Mesenchymal stem cell (in vitro differentiated cells and primary cell): ENCODE results near the gene CASKIN1.

Source experiments
- DNase-seq: peaks from one replicate; pipeline ENCODE4 v3.0.0-alpha.2; 2013
- H2AFZ ChIP-seq: one replicate; pipeline ENCODE4 v1.6.1; 2013; ENCODE audit warnings: low read depth, mild to moderate bottlenecking, control low read depth, inconsistent platforms, low read length, moderate library complexity
- H2AK5ac ChIP-seq: 2 replicates; pipeline ENCODE4 v1.6.1; 2013; ENCODE audit warnings: low read length, moderate library complexity, mild to moderate bottlenecking, inconsistent platforms; ENCODE audit not compliant: severe bottlenecking
- H2BK120ac ChIP-seq: one replicate; pipeline ENCODE4 v1.6.1; 2013; ENCODE audit warnings: low read depth, mild to moderate bottlenecking, inconsistent platforms, low read length, moderate library complexity
- H2BK12ac ChIP-seq, 2 experiments: one replicate each; pipeline ENCODE4 v1.6.1; 2013; ENCODE audit warnings: inconsistent platforms in 2 of 2, low read length in 2 of 2, mild to moderate bottlenecking in 2 of 2, moderate library complexity in 2 of 2, control low read depth in 1 of 2
- H2BK15ac ChIP-seq: one replicate; pipeline ENCODE4 v1.6.1; 2013; ENCODE audit warnings: mild to moderate bottlenecking, low read depth, inconsistent platforms; ENCODE audit not compliant: poor library complexity, severe bottlenecking
- H2BK5ac ChIP-seq: 2 replicates; pipeline ENCODE4 v1.6.1; 2013; ENCODE audit warnings: low read depth, mild to moderate bottlenecking, low read length, control low read depth, inconsistent platforms; ENCODE audit not compliant: poor library complexity, severe bottlenecking
- H3K14ac ChIP-seq, 2 experiments: one replicate each; pipeline ENCODE4 v1.6.1; 2013; ENCODE audit warnings: inconsistent platforms in 2 of 2, low read length in 2 of 2, control low read depth in 1 of 2, mild to moderate bottlenecking in 1 of 2, moderate library complexity in 1 of 2
- H3K18ac ChIP-seq, 2 experiments: one replicate each; pipeline ENCODE4 v1.6.1; 2013; ENCODE audit warnings: inconsistent platforms in 2 of 2, low read length in 2 of 2, control low read depth in 1 of 2, low read depth in 1 of 2, mild to moderate bottlenecking in 1 of 2
- H3K23ac ChIP-seq, 2 experiments: one replicate each; pipeline ENCODE4 v1.6.1; 2013; ENCODE audit warnings: inconsistent platforms in 2 of 2, low read length in 2 of 2, mild to moderate bottlenecking in 2 of 2, moderate library complexity in 2 of 2, control low read depth in 1 of 2
- H3K27ac ChIP-seq: 2 replicates; pipeline ENCODE4 v1.5.1; 2013; ENCODE audit warnings: mild to moderate bottlenecking, moderate library complexity, low read length, control low read depth, inconsistent platforms; ENCODE audit not compliant: poor library complexity, severe bottlenecking
- H3K27me3 ChIP-seq, 2 experiments: 2 replicates each; pipeline versions ENCODE4 v1.6.1 to v1.7.0; 2013; ENCODE audit warnings: low read length in 2 of 2, mild to moderate bottlenecking in 2 of 2, moderate library complexity in 2 of 2, control low read depth in 1 of 2, inconsistent platforms in 1 of 2; ENCODE audit not compliant: control insufficient read depth in 1 of 2, insufficient read depth in 1 of 2
- H3K36me3 ChIP-seq, 2 experiments: 2 replicates each; pipeline versions ENCODE4 v1.6.1 to v1.7.0; 2013; ENCODE audit warnings: low read length in 2 of 2, control low read depth in 1 of 2, inconsistent platforms in 1 of 2, low read depth in 1 of 2, mild to moderate bottlenecking in 1 of 2; ENCODE audit not compliant: insufficient read depth in 2 of 2, control insufficient read depth in 1 of 2
- H3K4ac ChIP-seq, 2 experiments: one replicate each; pipeline ENCODE4 v1.6.1; 2013; ENCODE audit warnings: inconsistent platforms in 2 of 2, low read length in 2 of 2, mild to moderate bottlenecking in 2 of 2, moderate library complexity in 2 of 2, control low read depth in 1 of 2, low read depth in 1 of 2
- H3K4me1 ChIP-seq: 2 replicates; pipeline ENCODE4 v1.6.1; 2013; ENCODE audit warnings: low read depth, low read length, control low read depth; ENCODE audit not compliant: control insufficient read depth, insufficient read depth
- H3K4me2 ChIP-seq: 2 replicates; pipeline ENCODE4 v1.6.1; 2013; ENCODE audit warnings: low read length, mild to moderate bottlenecking, inconsistent platforms; ENCODE audit not compliant: poor library complexity, severe bottlenecking
- H3K4me3 ChIP-seq, 2 experiments: 2 replicates each; pipeline versions ENCODE4 v1.5.1 to v1.7.0; 2013; ENCODE audit warnings: low read length in 2 of 2, mild to moderate bottlenecking in 2 of 2, control low read depth in 1 of 2, low read depth in 1 of 2; ENCODE audit not compliant: insufficient read depth in 1 of 2
- H3K79me1 ChIP-seq: replicated peaks from 2 replicates; pipeline ENCODE4 v1.6.1; 2013; ENCODE audit warnings: mild to moderate bottlenecking, control low read depth, low read length, inconsistent platforms; ENCODE audit not compliant: poor library complexity, severe bottlenecking
- H3K9ac ChIP-seq: 2 replicates; pipeline ENCODE4 v1.7.0; 2013; ENCODE audit warnings: mild to moderate bottlenecking, low read length, moderate library complexity
- H3K9me3 ChIP-seq: 2 replicates; pipeline ENCODE4 v1.7.0; 2013; ENCODE audit warnings: mild to moderate bottlenecking, low read length; ENCODE audit not compliant: control insufficient read depth
- H4K8ac ChIP-seq: one replicate; pipeline ENCODE4 v1.6.1; 2013; ENCODE audit warnings: inconsistent platforms, mild to moderate bottlenecking, low read length, moderate library complexity
- H4K91ac ChIP-seq: one replicate; pipeline ENCODE4 v1.6.1; 2013; ENCODE audit warnings: mild to moderate bottlenecking, low read length, inconsistent platforms
- WGBS: methylation state at CpG from one replicate; pipeline ENCODE4 v1.1.7; 2013; ENCODE audit warnings: mixed read lengths; 5-methylcytosine and 5-hydroxymethylcytosine counted together

Gene CASKIN1

GRCh38 chr16:2238838-2239675 is 42.7 kb upstream of the CASKIN1 start:
- Histone ChIP-seq H2BK12ac (no peak overlapping the region), H3K4me3 (no peak overlapping the region), H3K14ac (no peak overlapping the region), H4K8ac (no peak overlapping the region), H3K9me3 (no peaks in the 10 kb centered on the region), H3K4me1 (peaks cover 20% of the 10 kb centered on the region), H3K79me1 (peaks cover 7% of the 10 kb centered on the region), H3K27me3 (peaks cover 3 to 18% of the 10 kb centered on the region in 2 experiments), H3K23ac (no peak overlapping the region), H2AK5ac (no peak overlapping the region), H3K9ac (no peak overlapping the region), H3K4me2 (no peak overlapping the region), H2BK5ac (no peak overlapping the region), H3K4ac (no peak overlapping the region), H3K36me3 (peaks cover 42 to 72% of the 10 kb centered on the region in 2 experiments), H2BK15ac (no peak overlapping the region), H2BK120ac (no peak overlapping the region), H3K27ac (no peak overlapping the region), H4K91ac (no peak overlapping the region), H3K18ac (no peak overlapping the region), H2AFZ (no peak overlapping the region)
- no peak for DNase-seq
- 81% methylated on average over 15 of the region's 15 CpGs for WGBS

DNA sequence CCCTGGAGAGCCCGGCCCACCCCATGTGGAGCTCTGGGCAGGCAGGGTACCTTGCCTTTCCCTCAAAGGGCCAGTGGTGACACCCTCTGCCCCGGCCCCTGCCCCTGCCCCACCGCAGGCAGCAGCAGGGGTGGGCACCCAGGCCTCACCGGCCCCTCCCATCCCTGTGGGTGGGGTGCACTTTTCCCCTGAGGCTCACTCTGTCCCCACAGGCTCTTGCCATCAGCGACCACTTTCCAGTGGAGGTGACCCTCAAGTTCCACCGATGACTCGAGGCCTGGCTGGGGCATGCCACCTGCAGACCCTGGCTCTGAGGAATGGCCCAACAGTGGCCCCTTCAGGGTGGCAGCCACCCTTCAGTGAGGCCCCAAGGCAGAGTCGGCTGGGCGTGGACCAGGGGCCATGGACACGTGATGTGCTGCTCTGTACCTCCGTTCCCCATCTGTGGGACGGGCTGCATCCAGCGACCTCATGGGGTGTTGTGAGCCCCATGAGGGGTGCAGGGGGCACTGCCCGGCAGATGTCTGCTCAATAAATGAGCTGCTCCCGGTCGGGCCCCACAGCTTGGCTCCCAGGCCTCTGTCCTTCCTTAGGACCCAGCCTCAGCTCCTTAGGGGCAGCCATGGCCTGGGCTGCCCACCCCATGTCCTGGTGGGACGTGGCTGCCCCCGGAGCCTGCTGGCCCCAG is 41.9 kb upstream of the CASKIN1 start:
- no peak overlapping the region for H2BK5ac ChIP-seq
- no peak overlapping the region for H3K27ac ChIP-seq
- no peak for DNase-seq
- H3K18ac ChIP-seq: no peak overlapping the region
- no peak overlapping the region for H2BK15ac ChIP-seq
- H3K4me3 ChIP-seq: no peak overlapping the region
- 74% methylated on average over 18 of the region's 18 CpGs for WGBS
- H3K4ac ChIP-seq: no peak overlapping the region
- peak overlapping the region in 1 of 2 experiments; percentile 23 for H2BK12ac ChIP-seq
- H2AK5ac ChIP-seq: no peak overlapping the region
- peaks cover 42 to 72% of the 10 kb centered on the region in 2 experiments for H3K36me3 ChIP-seq
- H4K91ac ChIP-seq: no peak overlapping the region
- no peak overlapping the region for H2AFZ ChIP-seq
- peaks cover 20% of the 10 kb centered on the region for H3K4me1 ChIP-seq
- peaks cover 3 to 18% of the 10 kb centered on the region in 2 experiments for H3K27me3 ChIP-seq
- no peak overlapping the region for H3K9ac ChIP-seq
- peak overlapping the region; percentile 19 for H4K8ac ChIP-seq
- H3K4me2 ChIP-seq: no peak overlapping the region
- H3K9me3 ChIP-seq: no peaks in the 10 kb centered on the region
- H3K23ac ChIP-seq: no peak overlapping the region
- no peak overlapping the region for H2BK120ac ChIP-seq
- peak overlapping the region in 1 of 2 experiments; percentile 18 for H3K14ac ChIP-seq
- peaks cover 5% of the 10 kb centered on the region for H3K79me1 ChIP-seq

DNA sequence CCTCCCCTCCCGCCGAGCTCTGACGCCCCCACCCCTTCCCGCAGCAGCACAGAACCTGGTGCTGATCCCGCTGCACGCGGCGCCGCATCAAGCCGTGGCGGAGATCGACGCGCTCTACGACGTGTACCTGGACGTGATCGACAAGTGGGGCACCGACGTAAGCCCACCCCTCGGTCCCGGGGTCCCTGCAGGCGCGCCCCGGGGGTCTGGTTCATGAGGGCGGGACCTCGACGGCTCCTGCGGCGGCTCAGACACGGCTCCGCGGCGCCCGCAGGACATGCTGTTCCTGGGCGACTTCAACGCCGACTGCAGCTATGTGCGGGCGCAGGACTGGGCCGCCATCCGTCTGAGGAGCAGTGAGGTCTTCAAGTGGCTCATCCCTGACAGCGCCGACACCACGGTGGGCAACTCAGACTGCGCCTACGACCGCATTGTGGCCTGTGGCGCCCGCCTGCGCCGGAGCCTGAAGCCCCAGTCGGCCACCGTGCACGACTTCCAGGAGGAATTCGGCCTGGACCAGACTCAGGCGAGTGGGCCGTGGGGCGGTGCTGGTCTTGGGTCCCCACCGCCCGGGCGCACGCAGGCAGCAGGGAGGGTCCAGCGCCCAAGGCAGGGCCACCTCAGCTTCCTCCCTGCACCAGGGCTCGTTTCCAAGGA is 41.2 kb upstream of the CASKIN1 start:
- no peak overlapping the region for H3K14ac ChIP-seq
- H3K27me3 ChIP-seq: peaks cover 3 to 18% of the 10 kb centered on the region in 2 experiments
- H3K4ac ChIP-seq: no peak overlapping the region
- no peak overlapping the region for H2BK15ac ChIP-seq
- no peak overlapping the region for H3K23ac ChIP-seq
- no peak overlapping the region for H2AFZ ChIP-seq
- H2BK5ac ChIP-seq: no peak overlapping the region
- H3K9ac ChIP-seq: no peak overlapping the region
- H3K36me3 ChIP-seq: peaks cover 42 to 72% of the 10 kb centered on the region in 2 experiments
- peak overlapping the region; percentile 6 for H4K91ac ChIP-seq
- no peak overlapping the region for H2BK120ac ChIP-seq
- H3K4me2 ChIP-seq: no peak overlapping the region
- H2AK5ac ChIP-seq: no peak overlapping the region
- 23% methylated on average over 65 of the region's 65 CpGs for WGBS
- H3K4me1 ChIP-seq: peaks cover 20% of the 10 kb centered on the region
- no peak overlapping the region for H3K4me3 ChIP-seq
- no peak overlapping the region for H4K8ac ChIP-seq
- DNase-seq: no peak
- no peak overlapping the region for H2BK12ac ChIP-seq
- H3K79me1 ChIP-seq: peaks cover 10% of the 10 kb centered on the region
- peak overlapping the region in 1 of 2 experiments; percentile 11 for H3K18ac ChIP-seq
- H3K27ac ChIP-seq: no peak overlapping the region
- no peaks in the 10 kb centered on the region for H3K9me3 ChIP-seq

GRCh38 chr16:2237102-2237482 is 40.7 kb upstream of the CASKIN1 start:
- no peak overlapping the region for H3K27ac ChIP-seq
- no peak overlapping the region for H3K9ac ChIP-seq
- H3K4ac ChIP-seq: no peak overlapping the region
- H2BK5ac ChIP-seq: no peak overlapping the region
- 10% methylated on average over 40 of the region's 40 CpGs for WGBS
- H4K91ac ChIP-seq: no peak overlapping the region
- peaks cover 10% of the 10 kb centered on the region for H3K79me1 ChIP-seq
- no peaks in the 10 kb centered on the region for H3K9me3 ChIP-seq
- peak overlapping the region; percentile 37 for H3K4me2 ChIP-seq
- peak overlapping the region; percentile 52 for H2BK15ac ChIP-seq
- H3K18ac ChIP-seq: no peak overlapping the region
- no peak for DNase-seq
- H4K8ac ChIP-seq: peak overlapping the region; percentile 38
- H2BK120ac ChIP-seq: peak overlapping the region; percentile 9
- no peak overlapping the region for H2BK12ac ChIP-seq
- peak overlapping the region; percentile 35 to 67 for H3K4me3 ChIP-seq
- peak overlapping the region in 1 of 2 experiments; percentile 40 for H3K23ac ChIP-seq
- H2AK5ac ChIP-seq: no peak overlapping the region
- no peak overlapping the region for H2AFZ ChIP-seq
- H3K27me3 ChIP-seq: peaks cover 3 to 18% of the 10 kb centered on the region in 2 experiments
- peaks cover 41 to 75% of the 10 kb centered on the region in 2 experiments for H3K36me3 ChIP-seq
- H3K4me1 ChIP-seq: peaks cover 20% of the 10 kb centered on the region
- no peak overlapping the region for H3K14ac ChIP-seq
